ENCODE measurements around the gene TRAPPC11.

DNA sequence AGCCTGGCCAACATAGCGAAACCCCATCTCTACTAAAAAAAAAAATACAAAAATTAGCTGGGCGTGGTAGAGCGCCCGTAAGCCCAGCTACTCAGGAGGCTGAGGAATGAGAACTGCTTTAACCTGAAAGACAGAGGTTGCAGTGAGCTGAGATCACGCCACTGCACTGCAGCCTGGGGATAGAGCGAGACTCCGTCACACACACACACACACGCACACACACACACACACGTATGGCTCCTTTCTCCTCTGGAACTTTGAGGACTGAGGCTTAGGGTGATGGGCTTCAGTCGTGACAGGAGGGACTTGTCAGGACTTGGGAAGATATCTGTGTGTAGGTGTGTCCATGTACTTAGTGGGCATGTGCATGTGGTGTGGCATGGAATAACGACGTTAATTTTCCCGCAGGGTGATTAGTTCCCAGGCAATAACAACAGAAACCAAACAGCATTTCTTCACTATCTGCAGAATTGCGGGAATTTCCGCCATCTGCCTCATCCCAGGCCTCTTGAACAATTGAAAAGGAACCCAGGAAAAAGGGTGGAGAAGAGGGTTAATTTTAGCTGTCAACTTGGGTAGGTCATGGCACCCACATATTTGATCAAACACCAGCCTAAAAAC, 47.8 kb upstream of the TRAPPC11 start:
- TF ChIP-seq, protein P1, sequence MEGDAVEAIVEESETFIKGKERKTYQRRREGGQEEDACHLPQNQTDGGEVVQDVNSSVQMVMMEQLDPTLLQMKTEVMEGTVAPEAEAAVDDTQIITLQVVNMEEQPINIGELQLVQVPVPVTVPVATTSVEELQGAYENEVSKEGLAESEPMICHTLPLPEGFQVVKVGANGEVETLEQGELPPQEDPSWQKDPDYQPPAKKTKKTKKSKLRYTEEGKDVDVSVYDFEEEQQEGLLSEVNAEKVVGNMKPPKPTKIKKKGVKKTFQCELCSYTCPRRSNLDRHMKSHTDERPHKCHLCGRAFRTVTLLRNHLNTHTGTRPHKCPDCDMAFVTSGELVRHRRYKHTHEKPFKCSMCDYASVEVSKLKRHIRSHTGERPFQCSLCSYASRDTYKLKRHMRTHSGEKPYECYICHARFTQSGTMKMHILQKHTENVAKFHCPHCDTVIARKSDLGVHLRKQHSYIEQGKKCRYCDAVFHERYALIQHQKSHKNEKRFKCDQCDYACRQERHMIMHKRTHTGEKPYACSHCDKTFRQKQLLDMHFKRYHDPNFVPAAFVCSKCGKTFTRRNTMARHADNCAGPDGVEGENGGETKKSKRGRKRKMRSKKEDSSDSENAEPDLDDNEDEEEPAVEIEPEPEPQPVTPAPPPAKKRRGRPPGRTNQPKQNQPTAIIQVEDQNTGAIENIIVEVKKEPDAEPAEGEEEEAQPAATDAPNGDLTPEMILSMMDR (IDR thresholded peaks at IDR 0.05): no peak
- TF ChIP-seq POLR2A (IDR thresholded peaks at IDR 0.05) (no peak), EP300 (IDR thresholded peaks at IDR 0.05) (no peak)
